Gastroesophageal sphincter (tissue), 3 donors: Measurements from ENCODE around the gene CD48.

Experiments used
- POLR2A ChIP-seq, 2 donors: fragments of 450-650 bp; IDR thresholded peaks; one replicate each; pipeline ENCODE4 v1.6.1; 2017; ENCODE audit warnings: antibody characterized with exemption in 2 of 2, mild to moderate bottlenecking in 2 of 2, moderate library complexity in 1 of 2
- TF ChIP-seq, protein P1 (sequence below), 4 experiments: fragments of 200-600 bp in 2 of 4; fragments of 450-650 bp in 2 of 4; sonication (generic) in 1 of 4; IDR thresholded peaks; one replicate each; pipeline ENCODE4 v1.5.1; 2017 to 2019; ENCODE audit warnings: antibody characterized with exemption in 4 of 4, mild to moderate bottlenecking in 2 of 4, moderate library complexity in 2 of 4

DNA sequence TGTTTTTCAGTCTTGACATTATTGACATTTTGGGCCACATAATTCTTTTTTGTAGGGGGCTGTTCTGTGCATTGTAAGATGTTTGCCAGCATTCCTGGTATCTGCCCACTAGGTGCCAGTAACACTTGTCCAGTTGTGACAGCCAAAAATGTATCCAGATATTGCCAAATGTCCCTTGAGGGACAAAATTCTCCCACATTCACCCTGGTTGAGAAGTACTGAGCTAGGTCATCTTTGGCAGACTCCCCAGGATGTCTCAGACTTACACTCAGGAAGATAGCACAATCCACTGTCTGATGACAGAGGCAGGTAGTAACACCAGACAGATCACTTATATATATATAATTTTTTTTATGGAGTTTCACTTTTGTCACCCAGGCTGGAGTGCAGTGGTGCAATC, 5.9 kb downstream of the CD48 start:
- TF ChIP-seq, protein P1, sequence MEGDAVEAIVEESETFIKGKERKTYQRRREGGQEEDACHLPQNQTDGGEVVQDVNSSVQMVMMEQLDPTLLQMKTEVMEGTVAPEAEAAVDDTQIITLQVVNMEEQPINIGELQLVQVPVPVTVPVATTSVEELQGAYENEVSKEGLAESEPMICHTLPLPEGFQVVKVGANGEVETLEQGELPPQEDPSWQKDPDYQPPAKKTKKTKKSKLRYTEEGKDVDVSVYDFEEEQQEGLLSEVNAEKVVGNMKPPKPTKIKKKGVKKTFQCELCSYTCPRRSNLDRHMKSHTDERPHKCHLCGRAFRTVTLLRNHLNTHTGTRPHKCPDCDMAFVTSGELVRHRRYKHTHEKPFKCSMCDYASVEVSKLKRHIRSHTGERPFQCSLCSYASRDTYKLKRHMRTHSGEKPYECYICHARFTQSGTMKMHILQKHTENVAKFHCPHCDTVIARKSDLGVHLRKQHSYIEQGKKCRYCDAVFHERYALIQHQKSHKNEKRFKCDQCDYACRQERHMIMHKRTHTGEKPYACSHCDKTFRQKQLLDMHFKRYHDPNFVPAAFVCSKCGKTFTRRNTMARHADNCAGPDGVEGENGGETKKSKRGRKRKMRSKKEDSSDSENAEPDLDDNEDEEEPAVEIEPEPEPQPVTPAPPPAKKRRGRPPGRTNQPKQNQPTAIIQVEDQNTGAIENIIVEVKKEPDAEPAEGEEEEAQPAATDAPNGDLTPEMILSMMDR (IDR thresholded peaks at IDR 0.05) = no peak
- no peak for TF ChIP-seq POLR2A (IDR thresholded peaks at IDR 0.05)
